SKM-1 (cell line): ENCODE data around the gene COA4.
"Not testable (repeated sequence)": the region's sequence is repeated elsewhere in the genome, so short reads cannot be mapped to it uniquely, and the experiment has no call there.

Source experiments
- DNase-seq: peaks from one replicate; lab custom pipeline; 2025; ENCODE audit not compliant: unreplicated experiment; lab: John Stamatoyannopoulos, UW

The COA4 gene

GRCh38 chr11:73876424-73877310 lies at the start of gene COA4, which contains the start of gene PAAF1:
COA4 (minus strand) TSS chr11:73876846; CDS start chr11:73873378, 3,468 bp downstream.
PAAF1 (plus strand) TSS chr11:73876999; CDS start chr11:73877022, 23 bp downstream.
- peak; percentile 96 for DNase-seq

- DNase-seq: no peak
Measured at GRCh38 chr11:73921180-73921579, 44.5 kb upstream of the COA4 start.

GRCh38 chr11:73916435-73916834 lies 39.8 kb upstream of the COA4 start:
- DNase-seq: no peak

- no peak for DNase-seq
Measured at GRCh38 chr11:73914284-73914683, 37.6 kb upstream of the COA4 start.

- DNase-seq: no peak
Measured at GRCh38 chr11:73913472-73913871, 36.8 kb upstream of the COA4 start.

GRCh38 chr11:73912026-73912425 lies 35.4 kb upstream of the COA4 start:
- no peak for DNase-seq

GRCh38 chr11:73907191-73907590 lies 30.5 kb upstream of the COA4 start:
- peak; percentile 77 for DNase-seq

GRCh38 chr11:73902303-73902702 lies 25.7 kb upstream of the COA4 start:
- no peak for DNase-seq

- DNase-seq: no peak
Measured at GRCh38 chr11:73894725-73895335, 18.2 kb upstream of the COA4 start.

- no peak for DNase-seq
Measured at GRCh38 chr11:73893041-73893440, 16.4 kb upstream of the COA4 start.

GRCh38 chr11:73889536-73889935 lies 12.9 kb upstream of the COA4 start:
- no peak for DNase-seq

- no peak for DNase-seq
Measured at GRCh38 chr11:73889019-73889418, 12.4 kb upstream of the COA4 start.

GRCh38 chr11:73888244-73888643 lies 11.6 kb upstream of the COA4 start:
- no peak for DNase-seq

GRCh38 chr11:73883856-73884255 lies 7.2 kb upstream of the COA4 start:
- DNase-seq: no peak

- not testable (repeated sequence) for DNase-seq
Measured at GRCh38 chr11:73880449-73880848, 3.8 kb upstream of the COA4 start.

- DNase-seq: no peak
Measured at GRCh38 chr11:73878771-73879170, 2.1 kb upstream of the COA4 start.

GRCh38 chr11:73875840-73876239 lies 806 bp downstream of the COA4 start:
- no peak for DNase-seq

GRCh38 chr11:73875380-73875779 lies 1.3 kb downstream of the COA4 start:
- DNase-seq: no peak

GRCh38 chr11:73872749-73873357 lies 3.8 kb downstream of the COA4 start:
- no peak for DNase-seq

GRCh38 chr11:73870261-73870660 lies 6.4 kb downstream of the COA4 start:
- no peak for DNase-seq

GRCh38 chr11:73869332-73869949 lies 7.2 kb downstream of the COA4 start:
- DNase-seq: no peak
